ENCODE data around the gene BCAM. TPM values are rescaled to one million over a fixed set of nuclear protein-coding genes. Genes with fewer than 3 reads are reported as not detected.

BCAM gene
- 0.15 TPM for total RNA-seq (2013)
- under 1 TPM in 1 of 3 donors, not detected in 2; 0.09 TPM for polyA plus RNA-seq
- 0.24 TPM in 1 of 2 replicates, not detected in the other for polyA minus RNA-seq
- total RNA-seq = 0 to 1.4 (median 0.08) reads per million in 11 experiments

GRCh38 chr19:44808463-44809371, at the start of gene BCAM:
TSS of gene BCAM (plus strand) at chr19:44809103. CDS start at chr19:44809125, 22 bp downstream.
- Histone ChIP-seq H3K4me2 (replicated peaks; ENCODE audit: extremely low read depth, low read length, poor library complexity, severe bottlenecking) (peak within 1 kb of the TSS; percentile 65), H3K36me3 (replicated peaks in 1 of 2; ENCODE audit: control insufficient read depth in 1 of 2, insufficient read depth in 2 of 2, low read length in 2 of 2) (no peaks in the 10 kb centered on the region), H4K20me1 (ENCODE audit: insufficient read depth, low read length) (no peaks in the 10 kb centered on the region), H3K27me3 (ENCODE audit: control insufficient read depth in 2 of 2, insufficient read depth in 2 of 2, low read length in 2 of 2) (peaks cover 3 to 19% of the 10 kb centered on the region in 2 donors), H3K4me1 (ENCODE audit: control insufficient read depth in 1 of 2, insufficient read depth in 2 of 2, low read length in 2 of 2) (peaks cover 6 to 10% of the 10 kb centered on the region in 2 donors), H3K9me3 (replicated peaks in 1 of 2; ENCODE audit: control insufficient read depth in 1 of 2, insufficient read depth in 1 of 2, low read length in 2 of 2) (peaks cover 0 to 5% of the 10 kb centered on the region in 2 donors), H3K4me3 (replicated peaks in 1 of 3; ENCODE audit: low read depth in 2 of 3, low read length in 3 of 3) (peak within 1 kb of the TSS in 2 of 3 experiments; percentile 11 to 57), H3K27ac (ENCODE audit: low read depth in 1 of 2, low read length in 2 of 2) (no peak within 1 kb of the TSS), H2AFZ (ENCODE audit: insufficient read depth, low read depth, low read length, poor library complexity, severe bottlenecking) (peak within 1 kb of the TSS; percentile 66), H3K9ac (ENCODE audit: insufficient read depth, low read length, poor library complexity, severe bottlenecking) (peak within 1 kb of the TSS; percentile 27), H3K79me2 (ENCODE audit: insufficient read depth, low read length) (no peaks in the 10 kb centered on the region)
- no peaks in the 10 kb centered on the region for H3K36me3 Mint-ChIP-seq
- peak within 1 kb of the TSS; percentile 65 to 84 for H3K4me3 Mint-ChIP-seq
- DNase-seq = peak in 1 of 3 donors; percentile 4
- H3K9me3 Mint-ChIP-seq = peaks cover 0 to 10% (median 4%) of the 10 kb centered on the region in 7 donors
- peaks cover 21 to 32% (median 22%) of the 10 kb centered on the region in 3 donors for H3K27me3 Mint-ChIP-seq (ENCODE audit: low read depth in 3 of 3)
- no peak for TF ChIP-seq CTCF (IDR thresholded peaks at IDR 0.05)
- intact Hi-C loops (cut with micrococcal nuclease) = no loop called here
- 2% methylated on average over 57 of the region's 59 CpGs for whole genome bisulfite sequencing (ENCODE audit: insufficient coverage)
- peaks cover 12% of the 10 kb centered on the region for H3K4me1 Mint-ChIP-seq
- peak within 1 kb of the TSS in 2 of 7 donors; percentile 8 to 19 for H3K27ac Mint-ChIP-seq

GRCh38 chr19:44762038-44762437, 46.9 kb upstream of the BCAM start:
- H3K27me3 ChIP-seq (ENCODE audit: control insufficient read depth in 2 of 2, insufficient read depth in 2 of 2, low read length in 2 of 2) = no peaks in the 10 kb centered on the region
- intact Hi-C loops (cut with micrococcal nuclease) = no loop called here
- H3K9me3 ChIP-seq (replicated peaks in 1 of 2; ENCODE audit: control insufficient read depth in 1 of 2, insufficient read depth in 1 of 2, low read length in 2 of 2) = no peaks in the 10 kb centered on the region
- Mint-ChIP-seq H3K9me3 (peaks cover 0 to 10% (median 3%) of the 10 kb centered on the region in 7 donors), H3K36me3 (peaks cover 38 to 62% of the 10 kb centered on the region in 2 donors), H3K27ac (peak overlapping the region in 6 of 7 donors; percentile 41 to 89 (median 79)), H3K4me1 (peaks cover 56% of the 10 kb centered on the region), H3K4me3 (no peak overlapping the region), H3K27me3 (ENCODE audit: low read depth in 3 of 3) (peaks cover 0 to 2% (median 1%) of the 10 kb centered on the region in 3 donors)
- no peak for DNase-seq
- no peak overlapping the region for H3K27ac ChIP-seq (ENCODE audit: low read depth in 1 of 2, low read length in 2 of 2)
- no peak overlapping the region for H2AFZ ChIP-seq (ENCODE audit: insufficient read depth, low read depth, low read length, poor library complexity, severe bottlenecking)
- peaks cover 32 to 37% of the 10 kb centered on the region in 2 donors for H3K4me1 ChIP-seq (ENCODE audit: control insufficient read depth in 1 of 2, insufficient read depth in 2 of 2, low read length in 2 of 2)
- 82% methylated on average over 5 of the region's 8 CpGs for WGBS (ENCODE audit: insufficient coverage)
- H3K36me3 ChIP-seq (replicated peaks in 1 of 2; ENCODE audit: control insufficient read depth in 1 of 2, insufficient read depth in 2 of 2, low read length in 2 of 2) = peaks cover 31 to 37% of the 10 kb centered on the region in 2 donors
- H4K20me1 ChIP-seq (ENCODE audit: insufficient read depth, low read length) = peaks cover 35% of the 10 kb centered on the region
- H3K4me3 ChIP-seq (replicated peaks in 1 of 3; ENCODE audit: low read depth in 2 of 3, low read length in 3 of 3) = no peak overlapping the region
- TF ChIP-seq CTCF (IDR thresholded peaks at IDR 0.05) = no peak
- H3K79me2 ChIP-seq (ENCODE audit: insufficient read depth, low read length) = peaks cover 5% of the 10 kb centered on the region
- no peak overlapping the region for H3K4me2 ChIP-seq (replicated peaks; ENCODE audit: extremely low read depth, low read length, poor library complexity, severe bottlenecking)
- no peak overlapping the region for H3K9ac ChIP-seq (ENCODE audit: insufficient read depth, low read length, poor library complexity, severe bottlenecking)
